H1 (cell line): ENCODE data around the gene EPN3.

Source experiments
- EZH2 ChIP-seq: fragments of 200-600 bp; sonication (generic); IDR thresholded peaks from 2 replicates; pipeline ENCODE4 v1.7.1; 2012; ENCODE audit warnings: low read depth, mild to moderate bottlenecking, moderate library complexity, low read length, inconsistent platforms; ENCODE audit not compliant: severe bottlenecking
- POLR2AphosphoS5 ChIP-seq: IDR thresholded peaks from 2 replicates; pipeline ENCODE4 v1.6.1; 2011; ENCODE audit warnings: low read depth, low read length
- SUZ12 ChIP-seq: fragments of 200-600 bp; sonication (generic); IDR thresholded peaks from 2 replicates; pipeline ENCODE4 v1.6.1; 2012; ENCODE audit warnings: mild to moderate bottlenecking, inconsistent platforms, low read length, moderate library complexity, mixed read lengths
- TF ChIP-seq, protein P1 (sequence below), 3 experiments: IDR thresholded peaks; 1 replicate in 2 of 3; 2 replicates in 1 of 3; pipeline versions ENCODE4 v1.5.1 to v1.6.1; 2011; ENCODE audit warnings: low read length in 3 of 3, mild to moderate bottlenecking in 3 of 3, inconsistent platforms in 2 of 3, low read depth in 1 of 3, moderate library complexity in 1 of 3; ENCODE audit not compliant: insufficient read depth in 1 of 3; ENCODE audit errors: control extremely low read depth in 1 of 3

DNA sequence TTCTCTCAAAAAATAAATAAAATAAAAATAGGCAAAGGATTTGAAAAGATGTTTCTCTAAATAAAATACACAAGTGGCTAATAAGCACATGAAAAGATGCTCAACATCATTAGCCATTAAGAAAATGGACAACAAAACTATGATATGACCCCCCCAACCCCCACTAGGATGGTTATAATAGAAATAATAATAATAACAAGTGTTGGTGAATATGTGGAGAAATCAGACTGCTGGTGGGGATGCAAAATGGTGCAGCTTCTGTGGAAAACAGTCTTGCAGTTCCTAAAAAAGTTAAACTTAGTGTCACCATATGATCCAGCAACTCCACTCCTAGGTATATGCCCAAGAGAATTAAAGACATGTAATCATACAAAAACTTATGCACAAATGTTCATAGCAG is 33.3 kb upstream of the EPN3 start:
- TF ChIP-seq EZH2 = no peak
- TF ChIP-seq POLR2AphosphoS5 = no peak
- TF ChIP-seq, protein P1, sequence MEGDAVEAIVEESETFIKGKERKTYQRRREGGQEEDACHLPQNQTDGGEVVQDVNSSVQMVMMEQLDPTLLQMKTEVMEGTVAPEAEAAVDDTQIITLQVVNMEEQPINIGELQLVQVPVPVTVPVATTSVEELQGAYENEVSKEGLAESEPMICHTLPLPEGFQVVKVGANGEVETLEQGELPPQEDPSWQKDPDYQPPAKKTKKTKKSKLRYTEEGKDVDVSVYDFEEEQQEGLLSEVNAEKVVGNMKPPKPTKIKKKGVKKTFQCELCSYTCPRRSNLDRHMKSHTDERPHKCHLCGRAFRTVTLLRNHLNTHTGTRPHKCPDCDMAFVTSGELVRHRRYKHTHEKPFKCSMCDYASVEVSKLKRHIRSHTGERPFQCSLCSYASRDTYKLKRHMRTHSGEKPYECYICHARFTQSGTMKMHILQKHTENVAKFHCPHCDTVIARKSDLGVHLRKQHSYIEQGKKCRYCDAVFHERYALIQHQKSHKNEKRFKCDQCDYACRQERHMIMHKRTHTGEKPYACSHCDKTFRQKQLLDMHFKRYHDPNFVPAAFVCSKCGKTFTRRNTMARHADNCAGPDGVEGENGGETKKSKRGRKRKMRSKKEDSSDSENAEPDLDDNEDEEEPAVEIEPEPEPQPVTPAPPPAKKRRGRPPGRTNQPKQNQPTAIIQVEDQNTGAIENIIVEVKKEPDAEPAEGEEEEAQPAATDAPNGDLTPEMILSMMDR (IDR thresholded peaks at IDR 0.05; ENCODE audit: control extremely low read depth in 1 of 3, insufficient read depth in 1 of 3, low read depth in 1 of 3, low read length in 3 of 3) = no peak
- no peak for TF ChIP-seq SUZ12
